HEK293 (cell line): ENCODE measurements around the gene TRAF6.

Experiments
- CTCF ChIA-PET: fragments of 350-600 bp; formaldehyde crosslinking; extraction: SDS; loops from one replicate; lab custom pipeline; 2021; ENCODE audit warnings: antibody characterized with exemption; lab: Yijun Ruan, JAX
- POLR2A ChIA-PET: fragments of 300-600 bp; formaldehyde crosslinking; extraction: SDS; loops from one replicate; lab custom pipeline; 2020; ENCODE audit warnings: antibody characterized with exemption, inconsistent platforms; lab: Yijun Ruan, JAX
- H3K27ac ChIP-seq: fragments of 200-500 bp; sonication (Bioruptor generic); 2 replicates; pipeline ENCODE4 v1.5.1; 2014; ENCODE audit warnings: low read depth, low read length, control low read depth, inconsistent platforms; ENCODE audit errors: extremely low read depth
- H3K36me3 ChIP-seq, 2 experiments: fragments of 200-500 bp in 1 of 2; sonication (Bioruptor generic) in 1 of 2; 1 replicate in 1 of 2; 2 replicates in 1 of 2; pipeline ENCODE4 v1.5.1; 2014 to 2017; ENCODE audit warnings: inconsistent platforms in 2 of 2, low read length in 2 of 2; ENCODE audit not compliant: control insufficient read depth in 2 of 2, insufficient read depth in 1 of 2
- H3K4me1 ChIP-seq: fragments of 200-500 bp; sonication (Bioruptor generic); 2 replicates; pipeline ENCODE4 v1.5.1; 2014; ENCODE audit warnings: mild to moderate bottlenecking, low read length, inconsistent platforms; ENCODE audit not compliant: control insufficient read depth, insufficient read depth
- H3K4me3 ChIP-seq: 2 replicates; pipeline ENCODE4 v1.5.1; 2011; ENCODE audit warnings: low read depth, mild to moderate bottlenecking, control low read depth, low read length, moderate library complexity
- H3K9me3 ChIP-seq: fragments of 200-500 bp; sonication (Bioruptor generic); 2 replicates; pipeline ENCODE4 v1.5.1; 2014; ENCODE audit warnings: low read depth, low read length, inconsistent platforms; ENCODE audit not compliant: control insufficient read depth, insufficient read depth
- EGR2 ChIP-seq: fragments of 450-650 bp; formaldehyde crosslinking; IDR thresholded peaks from 2 replicates; pipeline ENCODE4 v1.5.1; 2016; ENCODE audit warnings: low read depth, missing biosample characterization, missing genetic modification characterization
- KLF7 ChIP-seq: fragments of 450-650 bp; formaldehyde crosslinking; IDR thresholded peaks from 2 replicates; pipeline ENCODE4 v1.5.1; 2016; ENCODE audit warnings: missing biosample characterization, missing genetic modification characterization, borderline replicate concordance
- ZBTB11 ChIP-seq: fragments of 450-650 bp; formaldehyde crosslinking; conservative IDR thresholded peaks from 2 replicates; pipeline ENCODE4 v1.5.1; 2016; ENCODE audit warnings: low read depth, missing biosample characterization, missing genetic modification characterization
- ZNF221 ChIP-seq: fragments of 450-650 bp; formaldehyde crosslinking; IDR thresholded peaks from 2 replicates; pipeline ENCODE4 v1.5.1; 2017; ENCODE audit warnings: missing biosample characterization, missing genetic modification characterization, borderline replicate concordance
- ZNF302 ChIP-seq: fragments of 450-650 bp; formaldehyde crosslinking; IDR thresholded peaks from 2 replicates; pipeline ENCODE4 v1.5.1; 2016; ENCODE audit warnings: missing biosample characterization, missing genetic modification characterization, low read depth
- ZNF350 ChIP-seq: fragments of 450-650 bp; formaldehyde crosslinking; IDR thresholded peaks from 2 replicates; pipeline ENCODE4 v1.5.0; 2017; ENCODE audit warnings: missing biosample characterization, mild to moderate bottlenecking, missing genetic modification characterization
- ZNF555 ChIP-seq: fragments of 450-650 bp; formaldehyde crosslinking; conservative IDR thresholded peaks from 2 replicates; pipeline ENCODE4 v1.5.1; 2017; ENCODE audit warnings: missing biosample characterization, mild to moderate bottlenecking, missing genetic modification characterization, inconsistent platforms
- ZNF837 ChIP-seq: fragments of 450-650 bp; formaldehyde crosslinking; IDR thresholded peaks from 2 replicates; pipeline ENCODE4 v1.5.1; 2016; ENCODE audit warnings: missing biosample characterization, missing genetic modification characterization
- TF ChIP-seq, protein P1 (sequence below): fragments of 450-650 bp; formaldehyde crosslinking; IDR thresholded peaks from 2 replicates; pipeline ENCODE4 v1.5.1; 2016; ENCODE audit warnings: missing biosample characterization, missing genetic modification characterization
- TF ChIP-seq, protein P2 (sequence below): fragments of 450-650 bp; formaldehyde crosslinking; IDR thresholded peaks from 2 replicates; pipeline ENCODE4 v1.5.1; 2016; ENCODE audit warnings: missing biosample characterization, missing genetic modification characterization
- TF ChIP-seq, protein P3 (sequence below): fragments of 450-650 bp; IDR thresholded peaks from 2 replicates; pipeline ENCODE4 v1.5.1; 2018; ENCODE audit warnings: missing biosample characterization, missing genetic modification characterization

TRAF6 gene

DNA sequence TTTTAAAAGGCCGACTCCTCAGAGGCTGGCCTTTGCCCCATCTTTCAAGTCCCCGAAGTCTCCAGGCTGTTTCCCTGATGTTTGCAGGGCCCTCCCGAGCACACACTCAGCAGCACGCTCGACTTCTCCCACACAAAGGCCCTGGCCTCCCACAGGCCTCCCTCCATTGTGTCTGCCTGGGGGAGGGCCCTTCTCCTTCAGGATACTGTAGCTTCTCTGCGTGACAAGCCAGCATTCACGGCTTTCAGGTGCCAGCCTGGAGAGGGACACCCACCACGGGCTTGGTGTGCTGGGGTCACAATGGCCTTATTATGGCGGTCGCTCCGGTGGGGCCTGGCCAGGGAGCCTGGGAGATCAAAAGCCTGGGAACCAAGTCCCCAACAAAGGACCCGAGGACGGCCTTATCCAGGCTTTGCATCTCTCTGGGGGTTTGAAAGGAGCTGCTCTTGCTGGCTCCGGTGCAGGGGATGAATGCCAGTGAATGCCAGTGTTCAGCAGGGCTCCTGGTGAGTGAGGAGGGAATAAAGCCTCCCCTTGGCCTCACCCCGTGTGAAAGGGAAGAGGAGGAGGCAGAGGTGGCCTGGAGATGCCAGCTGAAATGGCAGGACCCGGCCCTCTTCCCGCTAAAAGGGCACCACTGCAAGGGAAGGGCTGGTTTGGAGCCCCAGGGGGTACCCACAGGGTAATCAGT is 55.0 kb downstream of the TRAF6 start (continued):
- TF ChIP-seq, protein P1, sequence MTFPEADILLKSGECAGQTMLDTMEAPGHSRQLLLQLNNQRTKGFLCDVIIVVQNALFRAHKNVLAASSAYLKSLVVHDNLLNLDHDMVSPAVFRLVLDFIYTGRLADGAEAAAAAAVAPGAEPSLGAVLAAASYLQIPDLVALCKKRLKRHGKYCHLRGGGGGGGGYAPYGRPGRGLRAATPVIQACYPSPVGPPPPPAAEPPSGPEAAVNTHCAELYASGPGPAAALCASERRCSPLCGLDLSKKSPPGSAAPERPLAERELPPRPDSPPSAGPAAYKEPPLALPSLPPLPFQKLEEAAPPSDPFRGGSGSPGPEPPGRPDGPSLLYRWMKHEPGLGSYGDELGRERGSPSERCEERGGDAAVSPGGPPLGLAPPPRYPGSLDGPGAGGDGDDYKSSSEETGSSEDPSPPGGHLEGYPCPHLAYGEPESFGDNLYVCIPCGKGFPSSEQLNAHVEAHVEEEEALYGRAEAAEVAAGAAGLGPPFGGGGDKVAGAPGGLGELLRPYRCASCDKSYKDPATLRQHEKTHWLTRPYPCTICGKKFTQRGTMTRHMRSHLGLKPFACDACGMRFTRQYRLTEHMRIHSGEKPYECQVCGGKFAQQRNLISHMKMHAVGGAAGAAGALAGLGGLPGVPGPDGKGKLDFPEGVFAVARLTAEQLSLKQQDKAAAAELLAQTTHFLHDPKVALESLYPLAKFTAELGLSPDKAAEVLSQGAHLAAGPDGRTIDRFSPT (tag by site-specific recombination) = no peak
- TF ChIP-seq ZNF350 (tag by site-specific recombination) (no peak), ZBTB11 (tag by site-specific recombination) (no peak), ZNF221 (no peak)
- TF ChIP-seq, protein P2, sequence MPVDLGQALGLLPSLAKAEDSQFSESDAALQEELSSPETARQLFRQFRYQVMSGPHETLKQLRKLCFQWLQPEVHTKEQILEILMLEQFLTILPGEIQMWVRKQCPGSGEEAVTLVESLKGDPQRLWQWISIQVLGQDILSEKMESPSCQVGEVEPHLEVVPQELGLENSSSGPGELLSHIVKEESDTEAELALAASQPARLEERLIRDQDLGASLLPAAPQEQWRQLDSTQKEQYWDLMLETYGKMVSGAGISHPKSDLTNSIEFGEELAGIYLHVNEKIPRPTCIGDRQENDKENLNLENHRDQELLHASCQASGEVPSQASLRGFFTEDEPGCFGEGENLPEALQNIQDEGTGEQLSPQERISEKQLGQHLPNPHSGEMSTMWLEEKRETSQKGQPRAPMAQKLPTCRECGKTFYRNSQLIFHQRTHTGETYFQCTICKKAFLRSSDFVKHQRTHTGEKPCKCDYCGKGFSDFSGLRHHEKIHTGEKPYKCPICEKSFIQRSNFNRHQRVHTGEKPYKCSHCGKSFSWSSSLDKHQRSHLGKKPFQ = no peak

- TF ChIP-seq KLF7 (tag by site-specific recombination) = no peak
- 0 out of 2 replicates have a peak, but pooled peaks have one; percentile 12 for TF ChIP-seq EGR2 (tag by site-specific recombination)
- POLR2A ChIA-PET = interaction anchor here (2.0 to 2.5 kb wide), 2 partner anchors 14 to 76 kb away, joined by 7 to 33 read pairs; no protein-coding TSS in a partner anchor
- Histone ChIP-seq H3K36me3 (no peaks in the 10 kb centered on the region), H3K4me1 (peaks cover 5% of the 10 kb centered on the region; the same call in 1 of the 2 replicates), H3K27ac (no peak overlapping the region), H3K4me3 (no peak overlapping the region), H3K9me3 (no peaks in the 10 kb centered on the region)
- CTCF ChIA-PET = interaction anchor here (2.4 kb wide), 1 partner anchor 14 kb away, joined by 26 read pairs; no protein-coding TSS in a partner anchor
These were observed 55.5 kb downstream of the TRAF6 start for GRCh38 chr11:36454551-36454940.

- POLR2A ChIA-PET = interaction anchor here (0.6 kb wide), 1 partner anchor 165 kb away, joined by 3 read pairs; no protein-coding TSS in a partner anchor
- no peak overlapping the region for H3K4me3 ChIP-seq
- no peaks in the 10 kb centered on the region for H3K36me3 ChIP-seq
- no peak overlapping the region for H3K27ac ChIP-seq
- TF ChIP-seq ZNF555 (tag by site-specific recombination) (no peak), ZBTB11 (tag by site-specific recombination) (no peak), ZNF302 (tag by site-specific recombination) (no peak), ZNF837 (tag by site-specific recombination) (no peak)
- TF ChIP-seq, protein P3, sequence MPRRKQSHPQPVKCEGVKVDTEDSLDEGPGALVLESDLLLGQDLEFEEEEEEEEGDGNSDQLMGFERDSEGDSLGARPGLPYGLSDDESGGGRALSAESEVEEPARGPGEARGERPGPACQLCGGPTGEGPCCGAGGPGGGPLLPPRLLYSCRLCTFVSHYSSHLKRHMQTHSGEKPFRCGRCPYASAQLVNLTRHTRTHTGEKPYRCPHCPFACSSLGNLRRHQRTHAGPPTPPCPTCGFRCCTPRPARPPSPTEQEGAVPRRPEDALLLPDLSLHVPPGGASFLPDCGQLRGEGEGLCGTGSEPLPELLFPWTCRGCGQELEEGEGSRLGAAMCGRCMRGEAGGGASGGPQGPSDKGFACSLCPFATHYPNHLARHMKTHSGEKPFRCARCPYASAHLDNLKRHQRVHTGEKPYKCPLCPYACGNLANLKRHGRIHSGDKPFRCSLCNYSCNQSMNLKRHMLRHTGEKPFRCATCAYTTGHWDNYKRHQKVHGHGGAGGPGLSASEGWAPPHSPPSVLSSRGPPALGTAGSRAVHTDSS (tag by site-specific recombination) = no peak
- peaks cover 5% of the 10 kb centered on the region; the same call in 1 of the 2 replicates for H3K4me1 ChIP-seq
- no peaks in the 10 kb centered on the region for H3K9me3 ChIP-seq
- CTCF ChIA-PET = interaction anchor here (0.6 to 2.2 kb wide), 5 partner anchors 11 to 177 kb away, joined by 3 to 14 read pairs (median 6); no protein-coding TSS in a partner anchor
These were observed 56.4 kb downstream of the TRAF6 start for GRCh38 chr11:36453678-36454077.
